Measurements from ENCODE around the gene PRKAG2. TPM values are rescaled to one million over a fixed set of nuclear protein-coding genes. Genes with fewer than 3 reads are reported as not detected.

PRKAG2 gene
- polyA plus RNA-seq, 3 donors = 29.2 to 59.8 (median 30.9) TPM

DNA sequence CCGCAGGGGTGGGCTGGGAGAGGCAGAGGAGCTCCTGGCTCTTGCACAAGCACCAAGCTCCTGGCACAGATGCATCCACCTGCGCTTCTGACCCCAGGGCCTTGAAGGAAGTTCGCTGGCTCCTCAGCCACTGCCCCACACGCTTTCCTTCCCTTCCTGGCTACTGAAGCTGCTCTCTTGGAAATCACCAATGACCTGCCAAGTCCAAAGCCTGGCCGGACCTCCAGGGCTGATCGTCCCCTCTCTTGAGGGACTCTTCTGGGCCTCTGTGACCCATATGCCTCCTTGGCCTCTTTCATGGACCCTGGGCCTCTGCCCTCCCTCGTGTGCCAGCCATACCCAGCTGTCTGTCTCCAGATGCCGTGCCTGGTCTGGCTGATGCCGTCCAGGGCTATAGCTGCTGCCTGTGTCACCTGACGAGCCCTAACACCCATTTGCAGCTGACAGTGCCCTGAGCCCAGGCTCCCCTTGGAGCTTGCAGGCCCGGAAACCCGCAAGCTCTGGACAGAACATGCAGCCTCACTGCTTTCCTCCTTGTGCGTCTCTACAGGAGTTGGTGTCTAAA is 113.4 kb downstream of the PRKAG2 start:
- peaks cover 9 to 15% (median 13%) of the 10 kb centered on the region in 7 donors for H3K9me3 Mint-ChIP-seq
- peaks cover 61 to 66% of the 10 kb centered on the region in 2 donors for H3K36me3 Mint-ChIP-seq
- TF ChIP-seq, protein P1, sequence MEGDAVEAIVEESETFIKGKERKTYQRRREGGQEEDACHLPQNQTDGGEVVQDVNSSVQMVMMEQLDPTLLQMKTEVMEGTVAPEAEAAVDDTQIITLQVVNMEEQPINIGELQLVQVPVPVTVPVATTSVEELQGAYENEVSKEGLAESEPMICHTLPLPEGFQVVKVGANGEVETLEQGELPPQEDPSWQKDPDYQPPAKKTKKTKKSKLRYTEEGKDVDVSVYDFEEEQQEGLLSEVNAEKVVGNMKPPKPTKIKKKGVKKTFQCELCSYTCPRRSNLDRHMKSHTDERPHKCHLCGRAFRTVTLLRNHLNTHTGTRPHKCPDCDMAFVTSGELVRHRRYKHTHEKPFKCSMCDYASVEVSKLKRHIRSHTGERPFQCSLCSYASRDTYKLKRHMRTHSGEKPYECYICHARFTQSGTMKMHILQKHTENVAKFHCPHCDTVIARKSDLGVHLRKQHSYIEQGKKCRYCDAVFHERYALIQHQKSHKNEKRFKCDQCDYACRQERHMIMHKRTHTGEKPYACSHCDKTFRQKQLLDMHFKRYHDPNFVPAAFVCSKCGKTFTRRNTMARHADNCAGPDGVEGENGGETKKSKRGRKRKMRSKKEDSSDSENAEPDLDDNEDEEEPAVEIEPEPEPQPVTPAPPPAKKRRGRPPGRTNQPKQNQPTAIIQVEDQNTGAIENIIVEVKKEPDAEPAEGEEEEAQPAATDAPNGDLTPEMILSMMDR (IDR thresholded peaks at IDR 0.05) = no peak
- Histone ChIP-seq H2AFZ (ENCODE audit: insufficient read depth, low read depth, low read length, poor library complexity, severe bottlenecking) (no peak overlapping the region), H3K4me1 (ENCODE audit: control insufficient read depth in 1 of 2, insufficient read depth in 2 of 2, low read length in 2 of 2) (peaks cover 16 to 17% of the 10 kb centered on the region in 2 donors), H3K4me2 (replicated peaks; ENCODE audit: extremely low read depth, low read length, poor library complexity, severe bottlenecking) (no peak overlapping the region), H3K79me2 (ENCODE audit: insufficient read depth, low read length) (peaks cover 9% of the 10 kb centered on the region), H3K27ac (ENCODE audit: low read depth in 1 of 2, low read length in 2 of 2) (no peak overlapping the region), H3K36me3 (replicated peaks in 1 of 2; ENCODE audit: control insufficient read depth in 1 of 2, insufficient read depth in 2 of 2, low read length in 2 of 2) (peaks cover 23 to 49% of the 10 kb centered on the region in 2 donors), H3K9ac (ENCODE audit: insufficient read depth, low read length, poor library complexity, severe bottlenecking) (no peak overlapping the region), H3K9me3 (replicated peaks in 1 of 2; ENCODE audit: control insufficient read depth in 1 of 2, insufficient read depth in 1 of 2, low read length in 2 of 2) (peaks cover 11 to 13% of the 10 kb centered on the region in 2 donors), H3K27me3 (ENCODE audit: control insufficient read depth in 2 of 2, insufficient read depth in 2 of 2, low read length in 2 of 2) (no peaks in the 10 kb centered on the region), H4K20me1 (ENCODE audit: insufficient read depth, low read length) (peaks cover 97% of the 10 kb centered on the region), H3K4me3 (replicated peaks in 1 of 3; ENCODE audit: low read depth in 2 of 3, low read length in 3 of 3) (no peak overlapping the region)
- peaks cover 48% of the 10 kb centered on the region for H3K4me1 Mint-ChIP-seq
- no peak for DNase-seq
- over 99% methylated on average over 12 of the region's 13 CpGs for WGBS (ENCODE audit: insufficient coverage)
- intact Hi-C loops (cut with micrococcal nuclease) = loop anchor here (5.0 to 10.0 kb wide), 2 partner anchors 119 to 396 kb away; no protein-coding TSS in a partner anchor
- peaks cover 0 to 5% (median 0%) of the 10 kb centered on the region in 3 donors for H3K27me3 Mint-ChIP-seq (ENCODE audit: low read depth in 3 of 3)
- no peak overlapping the region for H3K4me3 Mint-ChIP-seq
- peak overlapping the region in 5 of 7 donors; percentile 27 to 68 (median 57) for H3K27ac Mint-ChIP-seq

DNA sequence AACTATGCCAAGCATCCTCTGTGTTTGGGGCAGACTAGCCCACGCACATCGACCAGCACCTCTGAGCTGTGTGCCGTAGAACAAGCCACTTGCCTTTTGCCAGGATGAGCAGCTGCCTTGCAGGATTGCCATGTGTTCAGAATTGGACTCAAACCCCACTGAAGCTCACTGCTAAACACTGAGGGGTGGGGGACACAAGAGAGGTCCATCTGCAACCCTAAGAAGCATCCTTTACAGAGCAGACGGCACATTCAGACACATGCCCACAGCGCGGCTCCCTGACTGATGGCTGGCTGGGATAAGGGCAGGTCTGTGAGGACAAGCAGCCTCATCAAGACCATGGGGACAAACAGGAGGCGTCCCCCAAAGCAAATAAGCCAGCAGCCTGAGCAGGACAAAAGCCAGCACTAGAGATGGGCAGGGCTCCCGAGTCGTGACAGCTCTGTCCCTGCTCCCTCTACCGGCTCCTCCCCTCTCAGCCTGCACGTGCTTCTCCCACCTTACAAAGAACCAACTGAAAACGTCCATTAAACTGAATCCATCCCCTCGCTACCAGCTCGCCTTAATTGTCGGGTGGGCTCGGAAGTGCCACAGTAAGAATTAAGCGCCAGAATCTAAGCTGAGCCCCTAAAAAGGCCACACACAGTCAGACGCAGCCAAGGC is 114.2 kb downstream of the PRKAG2 start:
- no peak overlapping the region for H3K27ac ChIP-seq (ENCODE audit: low read depth in 1 of 2, low read length in 2 of 2)
- TF ChIP-seq, protein P1 (IDR thresholded peaks at IDR 0.05) = no peak
- no peaks in the 10 kb centered on the region for H3K27me3 ChIP-seq (ENCODE audit: control insufficient read depth in 2 of 2, insufficient read depth in 2 of 2, low read length in 2 of 2)
- peaks cover 40% of the 10 kb centered on the region for H3K4me1 Mint-ChIP-seq
- no peak for DNase-seq
- H2AFZ ChIP-seq (ENCODE audit: insufficient read depth, low read depth, low read length, poor library complexity, severe bottlenecking) = no peak overlapping the region
- H3K9me3 ChIP-seq (replicated peaks in 1 of 2; ENCODE audit: control insufficient read depth in 1 of 2, insufficient read depth in 1 of 2, low read length in 2 of 2) = peaks cover 11 to 13% of the 10 kb centered on the region in 2 donors
- peaks cover 23 to 49% of the 10 kb centered on the region in 2 donors for H3K36me3 ChIP-seq (replicated peaks in 1 of 2; ENCODE audit: control insufficient read depth in 1 of 2, insufficient read depth in 2 of 2, low read length in 2 of 2)
- no peak overlapping the region for H3K4me2 ChIP-seq (replicated peaks; ENCODE audit: extremely low read depth, low read length, poor library complexity, severe bottlenecking)
- no peak overlapping the region for H3K4me3 Mint-ChIP-seq
- H3K27me3 Mint-ChIP-seq (ENCODE audit: low read depth in 3 of 3) = peaks cover 0 to 5% (median 0%) of the 10 kb centered on the region in 3 donors
- H3K79me2 ChIP-seq (ENCODE audit: insufficient read depth, low read length) = peaks cover 9% of the 10 kb centered on the region
- no peak overlapping the region for H3K4me3 ChIP-seq (replicated peaks in 1 of 3; ENCODE audit: low read depth in 2 of 3, low read length in 3 of 3)
- peaks cover 10 to 11% of the 10 kb centered on the region in 2 donors for H3K4me1 ChIP-seq (ENCODE audit: control insufficient read depth in 1 of 2, insufficient read depth in 2 of 2, low read length in 2 of 2)
- intact Hi-C loops (cut with micrococcal nuclease) = loop anchor here (5.0 to 10.0 kb wide), 2 partner anchors 118 to 395 kb away; no protein-coding TSS in a partner anchor
- WGBS (ENCODE audit: insufficient coverage) = 97% methylated on average over 15 of the region's 18 CpGs
- peak overlapping the region in 2 of 7 donors; percentile 0 to 42 for H3K27ac Mint-ChIP-seq
- H3K9ac ChIP-seq (ENCODE audit: insufficient read depth, low read length, poor library complexity, severe bottlenecking) = no peak overlapping the region
- peaks cover 96% of the 10 kb centered on the region for H4K20me1 ChIP-seq (ENCODE audit: insufficient read depth, low read length)
- H3K36me3 Mint-ChIP-seq = peaks cover 63 to 67% of the 10 kb centered on the region in 2 donors
- H3K9me3 Mint-ChIP-seq = peaks cover 9 to 15% (median 13%) of the 10 kb centered on the region in 7 donors
